Measurements from ENCODE around the gene SOCS6.
"Not testable (repeated sequence)": the region's sequence is repeated elsewhere in the genome, so short reads cannot be mapped to it uniquely, and the experiment has no call there.

The SOCS6 gene

GRCh38 chr18:70365361-70365760 lies 76.5 kb downstream of the SOCS6 start:
- Histone ChIP-seq H3K9ac (ENCODE audit: low read length) (no peak overlapping the region), H3K79me2 (ENCODE audit: low read length) (no peaks in the 10 kb centered on the region), H3K4me3 (ENCODE audit: low read length) (no peak overlapping the region), H2AFZ (ENCODE audit: low read length) (no peak overlapping the region), H3F3A (ENCODE audit: insufficient read depth, low read length) (no peaks in the 10 kb centered on the region), H3K4me1 (ENCODE audit: low read length) (no peaks in the 10 kb centered on the region), H3K27me3 (replicated peaks; ENCODE audit: insufficient read depth, low read length) (no peaks in the 10 kb centered on the region), H3K4me2 (ENCODE audit: low read depth, low read length) (no peak overlapping the region), H3K9me2 (replicated peaks; ENCODE audit: insufficient read depth, low read length) (no peaks in the 10 kb centered on the region), H3K36me3 (replicated peaks; ENCODE audit: insufficient read depth, low read length) (no peaks in the 10 kb centered on the region), H3K27ac (ENCODE audit: low read length) (no peak overlapping the region), H3K9me3 (replicated peaks; ENCODE audit: insufficient read depth, low read length) (no peaks in the 10 kb centered on the region), H4K20me1 (ENCODE audit: insufficient read depth, low read length) (no peaks in the 10 kb centered on the region)
- TF ChIP-seq EZH2 (optimal IDR thresholded peaks at IDR 0.05; ENCODE audit: low read depth, low read length) (no peak), EZH2phosphoT487 (IDR thresholded peaks at IDR 0.05; ENCODE audit: low read length) (no peak)
- TF ChIP-seq, protein P1, sequence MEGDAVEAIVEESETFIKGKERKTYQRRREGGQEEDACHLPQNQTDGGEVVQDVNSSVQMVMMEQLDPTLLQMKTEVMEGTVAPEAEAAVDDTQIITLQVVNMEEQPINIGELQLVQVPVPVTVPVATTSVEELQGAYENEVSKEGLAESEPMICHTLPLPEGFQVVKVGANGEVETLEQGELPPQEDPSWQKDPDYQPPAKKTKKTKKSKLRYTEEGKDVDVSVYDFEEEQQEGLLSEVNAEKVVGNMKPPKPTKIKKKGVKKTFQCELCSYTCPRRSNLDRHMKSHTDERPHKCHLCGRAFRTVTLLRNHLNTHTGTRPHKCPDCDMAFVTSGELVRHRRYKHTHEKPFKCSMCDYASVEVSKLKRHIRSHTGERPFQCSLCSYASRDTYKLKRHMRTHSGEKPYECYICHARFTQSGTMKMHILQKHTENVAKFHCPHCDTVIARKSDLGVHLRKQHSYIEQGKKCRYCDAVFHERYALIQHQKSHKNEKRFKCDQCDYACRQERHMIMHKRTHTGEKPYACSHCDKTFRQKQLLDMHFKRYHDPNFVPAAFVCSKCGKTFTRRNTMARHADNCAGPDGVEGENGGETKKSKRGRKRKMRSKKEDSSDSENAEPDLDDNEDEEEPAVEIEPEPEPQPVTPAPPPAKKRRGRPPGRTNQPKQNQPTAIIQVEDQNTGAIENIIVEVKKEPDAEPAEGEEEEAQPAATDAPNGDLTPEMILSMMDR (IDR thresholded peaks at IDR 0.05; ENCODE audit: low read length) = no peak
- no peak for DNase-seq

DNA sequence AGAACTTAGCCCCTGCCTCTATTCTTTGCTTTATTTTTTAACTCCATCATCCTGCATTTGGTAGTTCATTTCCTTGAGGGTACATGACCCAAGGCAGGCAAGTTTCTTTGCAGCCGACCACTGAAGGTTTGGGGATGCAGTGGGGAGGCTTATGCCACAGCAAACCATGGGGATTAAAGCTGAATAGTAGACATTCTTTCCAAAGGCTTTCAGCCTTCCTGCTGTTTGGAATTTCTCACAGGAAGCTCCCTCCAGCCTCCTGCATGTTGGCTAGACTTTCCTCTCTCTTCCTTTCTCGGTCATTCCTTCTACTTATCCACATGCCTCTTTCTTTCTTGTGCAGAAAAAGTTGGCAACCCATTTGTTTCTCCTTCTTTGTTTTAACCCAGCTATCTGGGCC lies 77.3 kb downstream of the SOCS6 start:
- Histone ChIP-seq H3K4me3 (ENCODE audit: low read length) (no peak overlapping the region), H3F3A (ENCODE audit: insufficient read depth, low read length) (no peaks in the 10 kb centered on the region), H4K20me1 (ENCODE audit: insufficient read depth, low read length) (no peaks in the 10 kb centered on the region), H3K9me2 (replicated peaks; ENCODE audit: insufficient read depth, low read length) (no peaks in the 10 kb centered on the region), H3K4me2 (ENCODE audit: low read depth, low read length) (no peak overlapping the region), H3K4me1 (ENCODE audit: low read length) (no peaks in the 10 kb centered on the region), H3K27ac (ENCODE audit: low read length) (no peak overlapping the region), H3K36me3 (replicated peaks; ENCODE audit: insufficient read depth, low read length) (no peaks in the 10 kb centered on the region), H3K79me2 (ENCODE audit: low read length) (no peaks in the 10 kb centered on the region), H3K27me3 (replicated peaks; ENCODE audit: insufficient read depth, low read length) (no peaks in the 10 kb centered on the region), H3K9me3 (replicated peaks; ENCODE audit: insufficient read depth, low read length) (no peaks in the 10 kb centered on the region), H3K9ac (ENCODE audit: low read length) (no peak overlapping the region), H2AFZ (ENCODE audit: low read length) (no peak overlapping the region)
- TF ChIP-seq EZH2 (optimal IDR thresholded peaks at IDR 0.05; ENCODE audit: low read depth, low read length) (no peak), EZH2phosphoT487 (IDR thresholded peaks at IDR 0.05; ENCODE audit: low read length) (no peak)
- TF ChIP-seq, protein P1 (IDR thresholded peaks at IDR 0.05; ENCODE audit: low read length) = no peak
- no peak for DNase-seq

DNA sequence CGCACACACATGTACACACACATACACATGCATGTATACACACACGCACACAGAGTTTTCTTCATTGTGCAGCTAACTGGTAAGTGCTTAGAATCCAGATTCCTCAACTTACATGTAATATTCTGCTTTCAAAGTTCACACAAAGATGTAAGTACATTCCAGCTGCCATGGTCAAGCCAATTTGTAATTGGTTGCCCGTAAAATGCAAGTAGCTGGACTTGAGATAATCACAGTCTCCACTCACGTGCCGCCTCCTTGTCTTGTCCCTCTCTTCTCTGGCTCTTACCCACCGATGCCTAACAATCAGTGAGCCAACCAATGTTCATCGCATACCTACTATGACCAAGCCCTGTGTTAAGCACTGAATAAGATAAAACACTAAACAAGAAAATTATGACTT lies 77.8 kb downstream of the SOCS6 start:
- Histone ChIP-seq H3K4me1 (ENCODE audit: low read length) (no peaks in the 10 kb centered on the region), H3K9me2 (replicated peaks; ENCODE audit: insufficient read depth, low read length) (no peaks in the 10 kb centered on the region), H3K4me3 (ENCODE audit: low read length) (no peak overlapping the region)

GRCh38 chr18:70367344-70367743 lies 78.5 kb downstream of the SOCS6 start:
- H3F3A ChIP-seq (ENCODE audit: insufficient read depth, low read length); H3K4me2 ChIP-seq (ENCODE audit: low read depth, low read length); H3K4me1 ChIP-seq (ENCODE audit: low read length); H3K36me3 ChIP-seq (replicated peaks; ENCODE audit: insufficient read depth, low read length); H3K9me3 ChIP-seq (replicated peaks; ENCODE audit: insufficient read depth, low read length); H3K27me3 ChIP-seq (replicated peaks; ENCODE audit: insufficient read depth, low read length); H3K9ac ChIP-seq (ENCODE audit: low read length); DNase-seq; H2AFZ ChIP-seq (ENCODE audit: low read length); H3K9me2 ChIP-seq (replicated peaks; ENCODE audit: insufficient read depth, low read length); H3K79me2 ChIP-seq (ENCODE audit: low read length); H3K27ac ChIP-seq (ENCODE audit: low read length); H3K4me3 ChIP-seq (ENCODE audit: low read length); H4K20me1 ChIP-seq (ENCODE audit: insufficient read depth, low read length): not testable (repeated sequence)

More for the DNA sequence above, 77.8 kb downstream of the SOCS6 start:
- Histone ChIP-seq H4K20me1 (ENCODE audit: insufficient read depth, low read length) (no peaks in the 10 kb centered on the region), H3F3A (ENCODE audit: insufficient read depth, low read length) (no peaks in the 10 kb centered on the region), H3K27me3 (replicated peaks; ENCODE audit: insufficient read depth, low read length) (no peaks in the 10 kb centered on the region), H3K27ac (ENCODE audit: low read length) (no peak overlapping the region), H3K36me3 (replicated peaks; ENCODE audit: insufficient read depth, low read length) (no peaks in the 10 kb centered on the region), H3K9ac (ENCODE audit: low read length) (no peak overlapping the region), H3K4me2 (ENCODE audit: low read depth, low read length) (no peak overlapping the region), H2AFZ (ENCODE audit: low read length) (no peak overlapping the region), H3K9me3 (replicated peaks; ENCODE audit: insufficient read depth, low read length) (no peaks in the 10 kb centered on the region), H3K79me2 (ENCODE audit: low read length) (no peaks in the 10 kb centered on the region)
- no peak for DNase-seq
- TF ChIP-seq EZH2phosphoT487 (IDR thresholded peaks at IDR 0.05; ENCODE audit: low read length) (no peak), EZH2 (optimal IDR thresholded peaks at IDR 0.05; ENCODE audit: low read depth, low read length) (no peak)
- TF ChIP-seq, protein P1 (IDR thresholded peaks at IDR 0.05; ENCODE audit: low read length) = no peak
